Activated CD8-positive, alpha-beta memory T cell treated with anti-CD3 and anti-CD28 coated beads for 48 hours (primary cell): ENCODE data around the gene MACROD2.

Experiments
- DNase-seq, 3 experiments: peaks; one replicate each; pipeline ENCODE4 v3.0.0-alpha.2; 2020; ENCODE audit warnings: low read depth in 2 of 3, low spot score in 2 of 3

The MACROD2 gene

DNA sequence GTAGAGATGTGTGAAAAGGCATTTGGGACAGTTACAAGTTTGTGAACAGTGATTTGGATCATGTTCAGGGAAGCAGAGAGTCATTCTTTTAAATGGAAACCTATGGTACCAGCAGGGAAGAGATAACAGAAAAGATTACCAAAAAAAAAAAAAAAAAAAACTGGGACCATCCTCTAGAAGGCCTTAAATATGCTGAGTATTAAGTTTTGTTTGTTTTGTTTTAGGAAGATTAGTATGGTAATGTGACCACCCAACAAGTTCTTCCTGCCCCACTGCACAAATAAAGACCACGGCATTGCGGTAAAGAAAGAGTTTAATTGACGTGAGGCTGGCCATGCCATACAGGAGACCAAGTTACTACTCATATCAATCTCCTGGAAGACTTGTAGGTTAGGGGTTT is 1631.8 kb downstream of the MACROD2 start:
- no peak for DNase-seq

DNA sequence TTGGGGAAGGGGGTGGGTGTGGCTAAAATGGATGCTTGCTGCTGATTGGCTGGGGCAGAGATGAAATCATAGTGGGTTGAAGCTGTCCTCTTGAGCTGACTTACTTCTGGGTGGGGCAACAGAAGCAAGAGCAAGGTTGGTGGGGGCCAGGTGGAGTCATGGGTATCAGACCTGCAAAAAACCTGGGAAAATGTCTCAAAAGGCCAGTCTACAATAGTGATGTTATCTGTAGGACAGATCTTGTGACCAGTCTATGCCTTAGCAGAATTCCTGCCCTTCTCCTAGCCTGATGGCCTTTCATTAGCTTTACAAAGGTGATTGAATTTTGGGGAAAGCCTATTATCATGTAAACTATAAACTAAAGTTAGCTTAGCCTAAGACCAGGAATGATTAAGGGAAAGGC is 1632.2 kb downstream of the MACROD2 start:
- no peak for DNase-seq

DNA sequence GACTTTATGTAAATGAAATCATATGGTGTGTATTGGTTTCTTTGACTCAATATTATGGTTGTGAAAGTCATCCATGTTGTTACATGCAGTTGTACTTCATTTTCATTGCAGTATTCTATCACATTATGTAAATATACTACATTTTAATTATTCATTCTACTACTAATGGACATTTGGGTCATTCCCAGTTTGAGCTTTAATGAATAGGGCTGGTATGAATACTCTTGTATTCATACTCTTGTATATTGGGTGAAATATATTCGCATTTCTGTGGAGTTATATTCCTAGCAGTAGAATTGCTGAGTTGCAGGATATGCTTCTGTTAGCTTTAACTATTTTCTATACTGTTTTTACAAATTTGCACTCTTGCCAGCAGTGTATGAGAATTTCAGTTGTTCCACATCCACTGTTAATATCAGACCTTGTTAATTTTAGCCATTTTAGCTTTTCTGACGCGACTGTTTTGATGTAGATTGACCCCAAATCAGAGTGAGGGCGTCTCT is 1633.6 kb downstream of the MACROD2 start:
- DNase-seq = no peak

DNA sequence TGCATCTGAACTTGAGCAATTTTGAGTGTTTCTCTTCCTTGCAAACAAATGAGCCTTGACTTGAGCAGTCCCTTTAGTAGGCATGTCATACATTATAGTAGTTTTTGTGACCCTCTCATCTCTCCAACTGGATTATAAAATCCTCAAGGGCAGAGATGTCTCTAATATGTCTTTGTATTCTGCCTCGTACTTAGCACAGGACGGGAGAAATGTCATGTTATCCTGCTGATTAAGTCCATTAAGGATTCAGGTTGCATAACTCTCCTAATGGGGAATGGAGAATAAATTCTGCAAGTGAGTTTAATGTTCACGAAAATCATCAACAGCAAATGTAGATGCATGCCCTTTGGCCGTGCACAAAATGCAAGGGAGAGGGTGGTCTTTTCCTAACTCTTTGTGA is 1635.0 kb downstream of the MACROD2 start:
- no peak for DNase-seq

DNA sequence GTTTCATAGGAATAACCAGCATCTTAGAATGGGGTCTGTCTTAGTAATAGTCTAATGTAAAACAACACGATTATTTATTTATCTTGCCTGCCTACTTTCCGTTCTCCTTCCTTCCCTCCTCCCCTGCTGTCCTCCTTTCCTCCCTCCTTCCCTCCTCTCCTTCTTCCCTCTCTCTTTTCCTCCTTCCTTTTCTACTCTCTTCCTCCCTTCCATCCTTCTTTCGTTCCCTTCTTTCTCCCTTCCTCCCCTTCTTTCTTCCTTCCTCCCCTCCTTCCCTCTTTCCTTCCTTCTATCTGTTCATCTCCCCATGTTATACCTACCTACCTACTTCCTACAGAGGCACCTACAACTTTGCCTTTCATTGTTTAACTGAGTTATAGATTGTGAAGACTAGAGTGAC is 1637.4 kb downstream of the MACROD2 start:
- DNase-seq = no peak

DNA sequence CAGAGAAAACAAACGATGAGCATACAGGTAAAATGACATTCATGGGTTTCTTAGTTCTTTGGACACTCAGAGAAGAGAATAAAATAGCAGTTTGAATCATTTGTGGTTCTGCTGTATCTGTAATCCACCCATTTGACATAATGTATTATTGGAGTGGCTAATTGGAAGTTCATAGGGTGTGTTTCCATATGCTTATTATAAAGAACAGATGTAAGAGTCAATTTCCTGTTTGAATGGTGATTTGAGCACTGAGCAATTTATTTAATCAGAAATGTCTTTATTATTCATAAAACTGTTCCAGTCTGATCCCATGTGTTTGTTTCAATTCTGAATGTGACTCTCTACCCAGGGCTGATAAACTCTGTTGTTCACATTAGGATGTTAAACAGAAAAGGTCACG is 1638.8 kb downstream of the MACROD2 start:
- DNase-seq = no peak

DNA sequence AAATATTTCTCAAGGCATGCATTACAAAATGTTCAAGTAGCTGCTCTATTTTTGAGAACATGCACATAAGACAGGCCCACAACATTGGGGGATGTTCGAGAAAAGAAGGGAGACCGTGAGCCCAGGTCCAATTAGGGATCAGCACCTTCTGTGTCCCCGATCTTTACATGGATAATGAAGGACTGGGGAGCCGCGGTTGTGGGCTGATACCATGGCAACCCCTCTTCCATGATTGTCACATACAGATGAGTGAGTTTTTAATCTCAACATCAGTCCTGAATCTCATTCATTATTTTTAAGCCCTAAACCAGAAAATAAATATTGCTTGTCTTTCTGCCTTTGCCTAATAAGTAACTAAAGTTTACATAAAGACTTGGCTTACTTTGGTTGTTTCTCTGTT is 1642.2 kb downstream of the MACROD2 start:
- no peak for DNase-seq

DNA sequence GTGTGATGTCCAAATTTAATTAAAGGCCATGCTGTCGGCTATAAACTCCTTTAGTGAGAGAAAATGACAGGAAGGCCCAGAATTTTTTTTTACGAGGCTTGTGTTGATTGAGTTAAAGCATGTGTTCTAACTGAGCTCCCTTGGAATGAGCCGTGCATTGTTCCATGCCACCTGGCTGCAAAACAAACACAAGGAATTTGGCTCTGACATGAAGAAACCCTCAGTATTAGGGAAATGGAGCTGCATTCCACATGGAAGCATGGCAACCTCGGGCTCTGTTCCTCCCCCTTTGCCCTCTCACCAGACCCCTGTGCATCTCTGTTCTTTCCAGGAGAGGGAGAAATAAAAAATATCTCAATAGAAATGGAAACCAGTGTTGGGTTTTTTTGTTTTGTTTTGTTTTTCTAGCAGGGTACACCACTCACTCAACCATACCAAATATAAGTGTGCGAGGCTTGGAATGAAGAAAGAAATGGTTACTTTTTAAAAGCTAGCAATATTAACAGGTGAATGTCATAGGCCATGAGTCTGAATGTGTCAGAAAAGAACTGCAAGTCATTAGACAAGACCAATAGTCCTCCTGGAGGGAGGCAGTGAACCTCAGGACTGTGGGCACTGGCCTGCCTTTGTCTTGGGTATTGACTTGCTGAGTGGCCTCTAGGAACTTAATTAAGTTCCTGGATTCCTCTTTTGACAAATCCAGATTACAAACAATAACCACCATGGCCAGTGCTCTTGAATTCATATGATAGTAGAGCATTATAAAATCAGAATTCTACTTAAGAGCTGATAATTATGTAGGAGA is 1642.8 kb downstream of the MACROD2 start:
- DNase-seq = no peak

DNA sequence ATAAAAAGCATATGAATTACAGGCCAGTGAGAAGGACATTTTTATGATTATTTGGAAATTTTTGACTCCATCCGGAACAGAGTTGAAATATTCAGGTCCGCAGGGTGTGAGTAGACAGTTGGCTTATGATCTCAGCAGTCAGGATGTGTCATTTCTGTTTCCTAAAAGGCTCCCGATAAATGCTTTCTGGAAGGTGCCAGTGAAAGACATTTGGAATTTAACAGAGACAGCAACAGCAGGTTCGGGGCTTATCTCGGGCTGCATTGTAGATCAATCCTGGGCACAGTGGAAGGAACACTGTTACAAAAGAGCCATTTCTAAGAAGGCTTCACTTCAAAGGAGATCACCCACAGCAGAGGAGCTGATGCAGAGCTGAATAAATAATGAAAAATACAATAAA is 1643.5 kb downstream of the MACROD2 start:
- DNase-seq = no peak

DNA sequence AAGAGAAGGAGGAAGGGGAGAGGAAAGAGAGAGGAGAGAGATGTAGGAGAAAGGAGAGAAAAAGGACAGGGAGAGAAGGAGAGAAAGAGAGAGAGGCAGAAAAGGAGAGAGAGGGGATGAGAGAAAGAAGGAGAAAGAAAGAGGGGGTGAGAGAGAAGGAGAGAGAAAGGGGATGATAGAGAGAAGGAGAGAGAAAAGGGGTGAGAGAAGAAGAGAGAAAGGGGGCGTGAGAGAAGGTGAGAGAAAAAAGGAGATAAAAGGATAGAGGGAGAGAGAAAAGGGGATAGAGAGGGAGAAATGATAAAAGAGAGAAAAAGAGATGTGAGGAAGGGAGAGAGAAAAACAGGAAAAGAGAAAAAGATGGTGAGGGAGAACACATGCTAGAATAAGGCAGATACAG is 1644.5 kb downstream of the MACROD2 start:
- no peak for DNase-seq

DNA sequence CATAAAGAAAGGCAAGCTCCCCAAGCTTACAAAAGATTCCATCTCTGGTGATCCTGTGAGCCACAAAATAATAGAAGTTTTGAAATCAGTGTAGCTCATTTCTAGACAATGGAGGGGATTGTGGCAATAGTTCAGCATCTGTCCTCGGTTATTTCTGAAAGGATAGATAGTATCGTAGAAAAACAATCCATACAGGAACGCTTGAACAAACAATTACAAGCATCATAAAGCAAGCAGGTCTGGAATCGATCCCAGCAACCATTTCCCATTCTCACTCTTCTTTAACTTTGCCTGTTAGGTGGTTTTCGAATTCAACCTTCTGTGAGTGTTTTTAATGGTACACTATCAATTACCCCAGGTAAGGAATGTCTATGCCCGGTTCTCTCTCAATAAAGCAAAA is 1646.8 kb downstream of the MACROD2 start:
- no peak for DNase-seq

DNA sequence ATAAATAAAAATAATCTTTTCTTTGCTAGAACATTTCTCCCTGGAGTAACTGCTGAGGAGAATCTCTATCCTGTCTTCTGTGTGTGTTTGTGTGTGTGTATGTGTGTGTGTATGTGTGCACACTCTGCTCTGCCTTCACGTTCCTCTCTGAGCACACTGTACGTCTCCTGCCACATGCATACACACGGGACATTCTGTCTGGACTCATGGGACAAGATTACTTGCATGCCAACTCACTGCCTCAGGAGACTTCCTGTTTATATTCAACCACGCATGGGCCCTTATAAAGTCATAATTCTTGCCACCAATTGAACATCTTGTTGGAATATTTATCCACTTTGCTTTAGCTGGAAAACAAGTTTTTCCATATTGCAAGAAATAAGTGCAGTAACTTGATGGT is 1647.4 kb downstream of the MACROD2 start:
- DNase-seq = no peak

DNA sequence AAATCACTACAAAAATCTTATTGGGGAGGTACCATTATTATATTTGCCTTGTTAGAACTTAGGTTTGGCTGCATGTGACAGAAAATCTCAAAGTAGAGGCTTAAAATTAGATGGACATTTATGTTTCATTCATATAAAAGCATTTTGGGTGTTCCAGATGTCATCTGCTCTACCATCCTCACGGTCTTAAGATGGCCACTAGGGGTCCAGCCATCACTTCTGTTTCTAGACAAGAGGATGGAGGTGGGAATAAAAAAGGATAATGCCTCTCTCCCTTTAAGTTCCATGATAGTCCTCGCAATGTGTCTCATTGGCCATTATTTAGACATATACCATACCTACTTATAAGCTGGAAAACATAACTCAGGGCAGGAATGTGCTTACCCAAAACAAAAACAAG is 1648.4 kb downstream of the MACROD2 start:
- DNase-seq = no peak

DNA sequence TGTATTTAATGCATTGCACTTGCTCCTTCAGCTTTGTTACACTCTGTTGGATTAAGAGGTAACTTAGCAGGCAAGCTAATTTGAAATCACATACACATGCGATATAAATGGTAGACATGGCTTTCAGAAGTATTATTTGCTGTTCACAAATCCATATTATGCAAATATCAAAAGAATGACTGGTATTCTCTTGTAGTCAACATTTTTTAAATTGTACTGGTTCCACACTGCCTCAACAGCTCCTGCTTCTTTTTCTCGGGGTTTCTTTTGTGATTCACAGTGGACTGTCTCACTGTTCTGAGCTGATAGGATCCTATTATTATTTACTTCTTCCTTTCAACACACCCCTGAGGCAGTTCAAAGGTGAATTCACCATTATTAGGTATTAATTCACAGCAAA is 1650.5 kb downstream of the MACROD2 start:
- no peak for DNase-seq

DNA sequence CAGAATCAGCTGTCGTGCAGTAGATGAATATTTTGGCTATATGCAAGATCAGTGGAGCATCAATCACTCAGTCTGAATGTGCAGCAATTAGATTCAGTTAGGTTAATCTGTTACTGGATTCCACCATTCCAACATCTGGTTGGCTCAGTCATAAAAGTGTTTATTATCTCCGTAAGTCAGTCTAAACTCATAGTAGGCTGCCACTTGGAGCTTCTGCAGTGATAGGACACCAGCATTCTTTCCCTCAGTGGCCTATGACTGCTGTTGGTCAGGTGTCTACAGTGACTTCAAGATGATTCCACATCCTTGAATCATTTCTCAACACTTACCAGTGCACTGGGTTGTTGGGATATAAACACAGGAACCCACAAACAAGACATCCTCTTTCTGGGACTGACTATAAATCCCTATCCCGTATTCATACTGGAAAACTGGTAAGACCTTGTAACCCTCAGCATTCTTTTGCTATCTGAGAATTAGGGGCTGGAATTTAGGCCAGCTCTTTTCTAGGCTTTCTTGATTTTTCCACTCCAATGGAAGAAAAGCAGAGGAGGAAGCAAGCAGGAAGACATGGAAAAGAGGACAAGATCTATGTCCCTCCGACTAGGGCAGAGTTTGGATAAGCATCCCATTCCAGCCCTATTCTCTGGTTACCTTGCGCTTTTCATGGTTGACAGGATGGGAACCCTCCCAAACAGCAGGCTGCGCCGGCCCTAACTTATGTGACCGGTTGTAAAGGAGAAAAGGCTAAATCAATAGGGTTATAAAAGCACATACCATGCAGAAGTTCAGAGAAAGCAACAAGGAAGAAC is 1658.3 kb downstream of the MACROD2 start:
- no peak for DNase-seq

DNA sequence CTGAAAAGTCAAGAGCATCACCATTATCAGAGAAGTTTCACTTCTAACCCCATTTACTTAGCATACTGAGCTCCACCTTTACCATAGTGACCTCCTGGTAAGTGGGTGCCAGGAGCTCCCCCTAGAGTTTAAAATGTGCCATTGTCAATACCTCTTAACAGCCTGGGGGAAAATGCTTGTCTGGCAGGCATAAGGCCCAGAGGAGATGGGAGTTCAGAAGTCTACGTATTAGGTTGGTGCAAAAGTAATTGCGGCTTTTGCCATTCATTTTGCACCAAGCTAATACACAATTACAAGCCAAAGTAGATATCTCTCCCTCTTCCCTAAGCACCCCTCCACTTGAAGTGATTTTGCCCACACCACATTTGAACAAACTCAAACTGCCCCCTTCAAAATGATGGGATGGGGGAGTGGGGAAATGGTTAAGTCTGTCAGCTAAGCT is 1658.9 kb downstream of the MACROD2 start:
- DNase-seq = no peak

DNA sequence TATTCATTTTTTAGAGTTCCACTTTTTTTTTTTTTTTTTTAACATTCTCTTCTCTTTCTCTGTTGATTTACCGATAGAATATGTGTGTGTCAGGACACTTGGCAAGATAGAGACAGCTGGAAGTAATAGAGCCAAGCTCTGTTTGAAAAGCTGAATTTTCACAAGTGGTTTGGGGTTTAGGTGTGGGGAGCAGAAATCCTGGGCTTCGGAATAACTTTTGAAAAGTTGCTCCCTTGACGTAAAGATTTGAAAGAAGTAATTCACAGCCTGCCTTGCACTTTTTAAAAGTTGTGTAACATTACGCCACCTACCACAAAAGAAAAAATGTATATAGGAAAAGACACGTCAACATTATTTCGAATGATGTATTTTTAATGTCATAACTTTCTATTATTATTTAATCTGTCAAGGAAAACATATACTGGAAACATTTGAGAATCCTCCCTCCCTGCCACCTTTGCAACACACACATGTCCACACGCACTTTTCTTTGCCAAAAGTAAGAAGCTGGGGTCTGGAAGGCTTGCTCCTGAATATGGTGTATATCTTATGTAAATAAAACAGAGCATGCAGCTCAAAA is 1660.1 kb downstream of the MACROD2 start:
- DNase-seq = no peak

DNA sequence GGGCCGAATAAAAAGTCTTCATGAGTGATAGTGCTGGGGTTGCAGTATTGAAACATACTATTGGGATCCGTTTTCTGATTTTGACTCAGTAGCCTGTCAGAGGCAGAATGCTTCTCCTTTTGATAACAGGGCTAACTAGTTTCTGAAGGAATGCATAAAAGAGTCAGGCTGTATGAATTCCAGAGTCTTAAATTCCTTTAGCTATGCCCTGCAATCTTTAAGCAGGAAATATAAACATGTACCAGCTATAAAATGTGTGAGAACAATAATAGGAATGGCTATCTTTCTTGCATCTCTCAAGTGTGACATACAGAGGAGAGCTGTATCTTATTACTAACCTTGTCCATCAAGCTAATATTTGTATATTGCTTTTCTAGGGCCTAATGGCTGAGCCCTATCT is 1660.8 kb downstream of the MACROD2 start:
- no peak for DNase-seq

DNA sequence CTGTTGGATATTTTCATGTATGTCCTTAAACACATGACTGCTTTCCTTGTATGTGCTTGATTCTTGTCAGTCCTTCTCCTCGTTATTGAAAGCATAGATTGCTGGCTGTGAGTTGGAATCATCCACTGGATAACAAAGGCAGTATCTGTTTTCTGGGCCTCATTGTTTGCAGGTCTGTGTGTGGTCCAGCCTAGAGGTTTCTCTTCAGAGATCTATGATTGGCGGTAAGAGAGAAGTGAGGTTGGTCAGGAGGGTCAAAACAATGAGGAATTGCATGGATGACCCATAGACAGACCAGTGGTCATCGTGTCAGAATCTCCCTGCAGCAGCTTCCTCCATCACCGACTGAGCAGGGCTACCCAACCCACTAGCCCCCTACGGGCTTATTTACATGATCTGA is 1663.0 kb downstream of the MACROD2 start:
- DNase-seq = no peak

DNA sequence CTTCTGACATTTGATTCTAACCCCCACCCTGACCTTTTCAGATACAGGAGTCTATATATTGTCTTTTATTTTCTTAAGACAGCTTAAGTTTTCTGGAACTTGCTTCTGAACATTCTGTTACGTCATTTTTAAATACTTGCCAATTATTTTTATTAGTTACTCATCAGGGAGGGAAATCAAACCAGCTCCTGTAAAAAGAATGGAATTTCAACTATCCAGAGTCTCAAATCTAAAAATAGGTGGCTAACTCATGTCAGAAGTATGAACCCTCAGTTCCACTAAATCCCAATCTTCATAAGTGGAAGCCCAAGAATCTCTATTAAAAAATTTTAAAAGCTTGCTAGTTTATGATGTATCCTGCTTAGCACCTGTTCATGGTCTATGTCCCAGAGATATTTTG is 1677.9 kb downstream of the MACROD2 start:
- DNase-seq = no peak

DNA sequence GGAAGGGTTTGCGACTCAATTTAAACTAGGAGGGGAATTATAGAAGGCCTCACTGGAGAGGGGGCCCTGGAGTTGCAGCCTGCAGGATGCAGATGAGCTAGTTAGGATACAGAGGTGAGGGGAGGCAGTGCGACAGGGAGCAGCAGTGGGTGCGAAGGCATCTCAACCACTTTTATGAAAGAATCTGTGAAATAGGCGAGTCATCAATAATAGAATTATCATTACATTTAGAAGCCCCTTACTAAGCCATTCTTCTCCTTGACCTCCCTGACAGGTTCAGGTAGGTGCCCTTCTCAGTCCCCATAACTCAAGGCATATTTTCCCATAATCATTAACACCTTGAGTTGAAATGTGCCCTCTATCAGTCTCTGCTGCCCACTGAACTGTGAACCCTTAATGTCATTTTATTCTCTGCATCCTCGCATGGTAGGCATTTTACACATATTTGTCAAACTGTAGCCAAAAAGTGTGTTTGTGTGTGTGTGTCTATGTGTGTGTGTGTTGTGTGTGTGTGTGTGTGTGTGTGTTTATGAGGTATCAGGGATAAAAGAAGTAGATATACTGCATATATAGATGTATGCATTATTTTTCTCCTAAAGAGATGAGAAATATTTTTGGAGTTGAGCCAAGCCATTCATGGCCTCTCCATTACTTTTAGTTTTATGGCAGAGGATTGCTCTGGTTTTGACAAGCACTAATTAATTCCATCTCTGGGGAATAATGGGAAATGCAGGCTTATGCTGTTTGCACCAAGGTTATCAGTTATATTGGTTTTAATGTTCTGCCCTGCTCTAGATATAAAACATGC is 1679.1 kb downstream of the MACROD2 start:
- DNase-seq = no peak
